K562 (cell line): ENCODE measurements around the gene ARL17B. TPM values are rescaled to one million over a fixed set of nuclear protein-coding genes. Genes with fewer than 3 reads are reported as not detected.
A peak's percentile ranks its signal among the peaks of the same experiment; 100 is the strongest.
"Not testable (repeated sequence)": the region's sequence is repeated elsewhere in the genome, so short reads cannot be mapped to it uniquely, and the experiment has no call there.

Experiments used
- ATAC-seq: fragments of 200-7000 bp; cut with Tn5 transposase; 3 replicates; pipeline ENCODE4 v1.9.1; 2020; ENCODE audit warnings: moderate library complexity
- BruUV-seq: library from RNA; stranded (reverse); fragments of 400-500 nt; replicated peaks from 2 replicates; lab custom pipeline; 2021; lab: Mats Ljungman, UMichigan
- CTCF ChIA-PET: fragments of 300-600 bp; formaldehyde crosslinking; extraction: SDS; loops from one replicate; lab custom pipeline; 2021; ENCODE audit warnings: low intra/inter-chr PET ratio; lab: Yijun Ruan, JAX
- POLR2A ChIA-PET: fragments of 300-600, 350-650 bp; sonication (Branson Sonifier 250); formaldehyde crosslinking; extraction: SDS; loops from one replicate; lab custom pipeline; 2021; ENCODE audit warnings: antibody characterized with exemption, inconsistent platforms; lab: Yijun Ruan, JAX
- DNase-seq, 4 experiments: peaks; one replicate each; pipeline versions ENCODE4 v3.0.0 to v3.0.0-alpha.2; 2011 to 2018; ENCODE audit warnings: low spot score in 3 of 4, mixed read lengths in 3 of 4; ENCODE audit errors: extremely low read depth in 1 of 4
- FAIRE-seq: peaks from 2 replicates; lab custom pipeline; 2011; peaks lifted over from hg19 to GRCh38; lab: Jason Lieb, UNC
- H2AFZ ChIP-seq: 2 replicates; pipeline ENCODE4 v1.6.0; 2011; ENCODE audit warnings: low read depth, low read length, control low read depth, inconsistent platforms
- H3K27ac ChIP-seq: fragments of 200-600 bp; 3 replicates; pipeline ENCODE4 v1.8.0; 2011; ENCODE audit warnings: low read depth, mild to moderate bottlenecking, control low read depth, inconsistent platforms, low read length, moderate library complexity, mixed read lengths; ENCODE audit errors: extremely low read depth
- H3K27me3 ChIP-seq, 2 experiments: fragments of 300-600 bp in 1 of 2; 2 replicates in 1 of 2; 3 replicates in 1 of 2; pipeline versions ENCODE4 v1.6.0 to v1.8.0; 2011; ENCODE audit warnings: inconsistent platforms in 2 of 2, low read length in 2 of 2, mild to moderate bottlenecking in 1 of 2, mixed read lengths in 1 of 2, moderate library complexity in 1 of 2; ENCODE audit not compliant: control insufficient read depth in 2 of 2, insufficient read depth in 2 of 2
- H3K36me3 ChIP-seq: fragments of 300-600 bp; 3 replicates; pipeline ENCODE4 v1.8.0; 2011; ENCODE audit warnings: mild to moderate bottlenecking, low read length, inconsistent platforms; ENCODE audit not compliant: control insufficient read depth, insufficient read depth
- H3K4me1 ChIP-seq, 2 experiments: fragments of 200-600 bp in 1 of 2; replicated peaks in 1 of 2; 2 replicates in 1 of 2; 3 replicates in 1 of 2; pipeline versions ENCODE4 v1.5.1 to v1.8.0; 2011; ENCODE audit warnings: inconsistent platforms in 2 of 2, low read length in 2 of 2, mild to moderate bottlenecking in 1 of 2, mixed read lengths in 1 of 2, moderate library complexity in 1 of 2; ENCODE audit not compliant: control insufficient read depth in 2 of 2, insufficient read depth in 2 of 2
- H3K4me2 ChIP-seq: 2 replicates; pipeline ENCODE4 v1.6.1; 2011; ENCODE audit warnings: low read length, control low read depth, inconsistent platforms, mixed read lengths; ENCODE audit not compliant: insufficient read depth
- H3K4me3 ChIP-seq: fragments of 200-600 bp; sonication (generic), shearing (Covaris generic); 2 replicates; pipeline ENCODE4 v1.5.1; 2016; ENCODE audit warnings: control low read depth, inconsistent platforms
- H3K79me2 ChIP-seq: fragments of 200-600 bp; 3 replicates; pipeline ENCODE4 v1.8.0; 2011; ENCODE audit warnings: low read length, inconsistent platforms; ENCODE audit not compliant: control insufficient read depth, insufficient read depth
- H3K9ac ChIP-seq, 2 experiments: 2 replicates each; pipeline versions ENCODE4 v1.6.0 to v1.6.1; 2011; ENCODE audit warnings: low read depth in 2 of 2, low read length in 2 of 2, control low read depth in 1 of 2, inconsistent platforms in 1 of 2, mild to moderate bottlenecking in 1 of 2, mixed read lengths in 1 of 2; ENCODE audit not compliant: insufficient read depth in 1 of 2
- H3K9me1 ChIP-seq: one replicate; pipeline ENCODE4 v1.6.0; 2011; ENCODE audit warnings: inconsistent platforms, mild to moderate bottlenecking, low read length, moderate library complexity; ENCODE audit not compliant: control insufficient read depth, insufficient read depth
- H3K9me3 ChIP-seq: replicated peaks from 2 replicates; pipeline ENCODE4 v1.5.1; 2011; ENCODE audit warnings: low read depth, low read length, inconsistent platforms; ENCODE audit not compliant: control insufficient read depth, insufficient read depth
- H4K20me1 ChIP-seq: replicated peaks from 2 replicates; pipeline ENCODE4 v1.6.1; 2011; ENCODE audit warnings: low read length, inconsistent platforms, mixed read lengths; ENCODE audit not compliant: control insufficient read depth, insufficient read depth
- CXXC5 ChIP-seq: fragments of 250-450 bp; sonication (Bioruptor Pico); IDR thresholded peaks from 2 replicates; pipeline ENCODE4 v1.8.0; 2022; ENCODE audit warnings: inconsistent platforms, mild to moderate bottlenecking, moderate library complexity
- GATAD2B ChIP-seq: fragments of 450-650 bp; IDR thresholded peaks from 2 replicates; pipeline ENCODE4 v1.6.1; 2017; ENCODE audit warnings: mild to moderate bottlenecking, borderline replicate concordance
- NONO ChIP-seq, 2 experiments: fragments of 200-400 bp in 1 of 2; fragments of 450-650 bp in 1 of 2; formaldehyde crosslinking in 1 of 2; IDR thresholded peaks; 2 replicates each; pipeline ENCODE4 v1.6.1; 2017; ENCODE audit warnings: low read depth in 2 of 2, mild to moderate bottlenecking in 2 of 2, moderate library complexity in 2 of 2, low read length in 1 of 2
- PHF8 ChIP-seq: fragments of 200-600 bp; sonication (generic); IDR thresholded peaks from 2 replicates; pipeline ENCODE4 v1.6.1; 2012; ENCODE audit warnings: mixed run types, mild to moderate bottlenecking, inconsistent platforms, low read length, moderate library complexity, borderline replicate concordance
- RBBP5 ChIP-seq: fragments of 200-600 bp; sonication (generic); IDR thresholded peaks from 2 replicates; pipeline ENCODE4 v1.6.1; 2012; ENCODE audit warnings: borderline replicate concordance, mild to moderate bottlenecking, low read length, control low read depth, inconsistent platforms; ENCODE audit not compliant: insufficient read depth, poor library complexity, severe bottlenecking
- SIN3B ChIP-seq: fragments of 450-650 bp; IDR thresholded peaks from 2 replicates; pipeline ENCODE4 v1.6.1; 2017; ENCODE audit warnings: low read depth, mild to moderate bottlenecking, moderate library complexity
- ZBTB7A ChIP-seq: IDR thresholded peaks from 2 replicates; pipeline ENCODE4 v1.6.1; 2011; ENCODE audit warnings: low read depth, mild to moderate bottlenecking, low read length, moderate library complexity, borderline replicate concordance; ENCODE audit not compliant: control insufficient read depth
- ZFX ChIP-seq: sonication (generic); formaldehyde crosslinking; IDR thresholded peaks from 2 replicates; pipeline ENCODE4 v1.8.0; 2022; ENCODE audit warnings: mild to moderate bottlenecking, missing genetic modification reagents, moderate library complexity
- WGBS: fragments of 100-300 bp; shearing (Covaris generic); methylation state at CpG from one replicate; pipeline ENCODE4 v1.1.6; 2016; ENCODE audit warnings: low coverage, mixed read lengths; ENCODE audit not compliant: insufficient coverage; ENCODE audit errors: missing lambda C conversion rate; 5-methylcytosine and 5-hydroxymethylcytosine counted together
- in situ Hi-C: fragments of 300-500 bp; cut with MboI; formaldehyde crosslinking; loops from 4 replicates; pipeline ENCODE4 v1.15.0; 2018; ENCODE audit warnings: inconsistent platforms, mixed read lengths
- intact Hi-C: fragments of 100-400 bp; cut with micrococcal nuclease; formaldehyde crosslinking; loops from 2 replicates; pipeline ENCODE4 v1.14.2; 2022
- polyA plus RNA-seq, 8 experiments: library from polyadenylated mRNA; depleted of rRNA in 4 of 8; stranded (reverse) in 5 of 8; unstranded in 3 of 8; fragments of >200 nt; fragmentation: Nextera tagmentation in 2 of 8; fragmentation: Illumina TruSeq in 1 of 8; extraction: Ambion mirVana in 2 of 8; extraction: Trizol in 1 of 8; gene quantifications; 2 replicates each; pipeline versions ENCODE4 v1.2.1 to v1.2.3, GENCODE V29; 2011 to 2014; ENCODE audit warnings: inconsistent platforms in 1 of 8, missing spikeins in 1 of 8
- small RNA-seq: library from RNA; depleted of rRNA; stranded (forward); fragments of <200 nt; gene quantifications from one replicate; pipeline ENCODE3, GENCODE V24; 2014
- total RNA-seq, 7 experiments: library from RNA; depleted of rRNA in 6 of 7; stranded (reverse); fragments of >200 nt in 6 of 7; fragmentation: Illumina TruSeq in 2 of 7; extraction: Trizol in 2 of 7; gene quantifications; 2 replicates each; pipeline versions ENCODE4 v1.2.1 to v1.2.3, GENCODE V29; 2011 to 2021; ENCODE audit warnings: low replicate concordance in 1 of 7
- TF ChIP-seq, protein P1 (sequence below): fragments of 450-650 bp; IDR thresholded peaks from 2 replicates; pipeline ENCODE4 v1.6.1; 2016

The ARL17B gene
- total and polyA plus RNA-seq, 9 of the 15 experiments (the other 6 are each of a cell fraction or from before 2014, with no cell fraction given) = 4.0 to 24.2 (median 8.4) TPM

DNA sequence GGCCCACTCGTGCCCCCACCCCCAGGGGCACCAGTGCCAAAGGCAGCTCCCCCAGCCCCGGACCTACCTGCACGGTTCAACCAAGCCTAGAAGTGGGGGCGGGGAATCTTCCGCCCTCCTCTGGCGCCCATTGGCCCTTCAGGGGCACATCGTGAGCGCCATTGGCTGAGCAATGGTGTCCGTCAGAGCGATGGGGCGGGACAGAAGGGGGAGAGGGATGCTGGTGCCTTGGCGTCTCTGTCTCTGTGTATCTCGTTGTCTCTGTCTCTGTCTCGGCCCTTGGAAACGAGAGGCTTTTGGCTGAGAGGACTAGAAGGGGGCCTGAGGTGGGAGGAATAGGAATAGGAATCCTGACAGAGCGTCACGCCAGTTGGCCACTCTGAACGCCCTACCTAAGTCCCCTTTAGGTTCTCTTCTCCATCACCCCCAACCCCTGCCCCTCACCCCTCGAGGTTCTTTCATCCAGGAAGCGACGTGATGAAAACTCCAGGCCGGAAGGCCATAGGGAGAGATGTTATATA lies 136.2 kb downstream of the ARL17B start (continued):
- TF ChIP-seq, protein P1, sequence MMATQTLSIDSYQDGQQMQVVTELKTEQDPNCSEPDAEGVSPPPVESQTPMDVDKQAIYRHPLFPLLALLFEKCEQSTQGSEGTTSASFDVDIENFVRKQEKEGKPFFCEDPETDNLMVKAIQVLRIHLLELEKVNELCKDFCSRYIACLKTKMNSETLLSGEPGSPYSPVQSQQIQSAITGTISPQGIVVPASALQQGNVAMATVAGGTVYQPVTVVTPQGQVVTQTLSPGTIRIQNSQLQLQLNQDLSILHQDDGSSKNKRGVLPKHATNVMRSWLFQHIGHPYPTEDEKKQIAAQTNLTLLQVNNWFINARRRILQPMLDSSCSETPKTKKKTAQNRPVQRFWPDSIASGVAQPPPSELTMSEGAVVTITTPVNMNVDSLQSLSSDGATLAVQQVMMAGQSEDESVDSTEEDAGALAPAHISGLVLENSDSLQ = peak; percentile 99

- H3K4me1 ChIP-seq, H4K20me1 ChIP-seq, H3K79me2 ChIP-seq, CTCF ChIA-PET, H3K27me3 ChIP-seq, H3K9me1 ChIP-seq, intact Hi-C loops, FAIRE-seq, in situ Hi-C loops, H3K36me3 ChIP-seq, BruUV-seq, H3K9me3 ChIP-seq, POLR2A ChIA-PET: not testable (repeated sequence)
- Histone ChIP-seq H3K27ac (peak overlapping the region; percentile 49; the same call in 1 of the 3 replicates), H3K9ac (peak overlapping the region in 1 of 2 experiments; percentile 87; a peak in 3 of 4 replicates), H3K4me3 (peak overlapping the region; percentile 62), H3K4me2 (peak overlapping the region; percentile 59; the same call in 1 of the 2 replicates), H2AFZ (peak overlapping the region; percentile 56; the same call in 1 of the 2 replicates)
- 0% methylated on average over 8 of the region's 54 CpGs for WGBS
- TF ChIP-seq RBBP5 = peak; percentile 36
- peak; percentile 24; the same call in 1 of the 2 replicates for TF ChIP-seq ZFX
- TF ChIP-seq PHF8 = peak; percentile 14; the same call in 1 of the 2 replicates
- TF ChIP-seq ZBTB7A = peak; percentile 58; the same call in 1 of the 2 replicates
- peak in 1 of 2 experiments; percentile 51; a peak in 1 of 4 replicates for TF ChIP-seq NONO (IDR thresholded peaks at IDR 0.05; ENCODE audit: low read depth in 2 of 2, low read length in 1 of 2)
- peak; percentile 57; the same call in 1 of the 2 replicates for TF ChIP-seq GATAD2B
- peak; percentile 34; the same call in 1 of the 2 replicates for TF ChIP-seq SIN3B
- TF ChIP-seq CXXC5 = 0 out of 2 replicates have a peak, but pooled peaks have one; percentile 15
- ATAC-seq = peak; percentile 70
- DNase-seq = peak in 2 of 4 experiments; percentile 53 to 56
Measured at GRCh38 chr17:46224864-46225263, 136.7 kb downstream of the ARL17B start.

Small RNA genes lying within 50 kb of the gene (small RNA-seq; reads per million reads assigned to genes)
- not detected for gene RN7SL656P

Other genes starting within 250 kb of the ARL17B start
- gene KANSL1, start 168.3 kb downstream of the ARL17B start, total RNA-seq (2014; rRNA removed) = 30.5 and 34.6 TPM in 2 replicates
- 44.4 and 53.2 TPM in 2 replicates for gene KANSL1, start 168.3 kb downstream of the ARL17B start, total RNA-seq (2014; rRNA removed; fragmentation: Illumina TruSeq; extraction: Trizol)
- 43.8 and 44.0 TPM in 2 replicates for gene KANSL1, start 168.3 kb downstream of the ARL17B start, total RNA-seq (2015; rRNA removed; fragmentation: Illumina TruSeq; extraction: Trizol)
- gene KANSL1, start 168.3 kb downstream of the ARL17B start, total RNA-seq (2021) = 49.3 and 55.4 TPM in 2 replicates
- gene KANSL1, start 168.3 kb downstream of the ARL17B start, polyA plus RNA-seq (2011; rRNA removed) = 22.4 and 25.8 TPM in 2 replicates
- gene KANSL1, start 168.3 kb downstream of the ARL17B start, polyA plus RNA-seq (2014; fragmentation: Illumina TruSeq; extraction: Trizol) = 22.9 and 25.5 TPM in 2 replicates
- 1 to 10 TPM; 3.6 to 6.9 TPM for gene KANSL1, start 168.3 kb downstream of the ARL17B start, polyA plus RNA-seq (2014; fragmentation: Nextera tagmentation; extraction: Ambion mirVana)
- 22.0 and 31.8 TPM in 2 replicates for gene KANSL1, start 168.3 kb downstream of the ARL17B start, polyA plus RNA-seq (2014; rRNA removed)
- 0.23 and 2.0 TPM in 2 replicates for gene LRRC37A, start 66.6 kb downstream of the ARL17B start, total RNA-seq (2014; rRNA removed)
- gene LRRC37A, start 66.6 kb downstream of the ARL17B start, total RNA-seq (2014; rRNA removed; fragmentation: Illumina TruSeq; extraction: Trizol) = 2.0 and 2.5 TPM in 2 replicates
- gene LRRC37A, start 66.6 kb downstream of the ARL17B start, total RNA-seq (2015; rRNA removed; fragmentation: Illumina TruSeq; extraction: Trizol) = 1.9 and 2.3 TPM in 2 replicates
- gene LRRC37A, start 66.6 kb downstream of the ARL17B start, total RNA-seq (2021) = 1.1 and 1.3 TPM in 2 replicates
- 2.5 and 3.1 TPM in 2 replicates for gene LRRC37A, start 66.6 kb downstream of the ARL17B start, polyA plus RNA-seq (2011; rRNA removed)
- 1.6 and 2.1 TPM in 2 replicates for gene LRRC37A, start 66.6 kb downstream of the ARL17B start, polyA plus RNA-seq (2014; fragmentation: Illumina TruSeq; extraction: Trizol)
- under 1 TPM; 0.14 to 0.41 TPM for gene LRRC37A, start 66.6 kb downstream of the ARL17B start, polyA plus RNA-seq (2014; fragmentation: Nextera tagmentation; extraction: Ambion mirVana)
- gene LRRC37A, start 66.6 kb downstream of the ARL17B start, polyA plus RNA-seq (2014; rRNA removed) = 1.8 and 2.8 TPM in 2 replicates
- 4.1 TPM in 2 replicates for gene LRRC37A2, start 150.7 kb upstream of the ARL17B start, total RNA-seq (2014; rRNA removed)
- gene LRRC37A2, start 150.7 kb upstream of the ARL17B start, total RNA-seq (2014; rRNA removed; fragmentation: Illumina TruSeq; extraction: Trizol) = 4.3 and 4.5 TPM in 2 replicates
- 5.3 and 5.7 TPM in 2 replicates for gene LRRC37A2, start 150.7 kb upstream of the ARL17B start, total RNA-seq (2015; rRNA removed; fragmentation: Illumina TruSeq; extraction: Trizol)
- 4.4 and 4.7 TPM in 2 replicates for gene LRRC37A2, start 150.7 kb upstream of the ARL17B start, total RNA-seq (2021)
- 6.3 and 6.6 TPM in 2 replicates for gene LRRC37A2, start 150.7 kb upstream of the ARL17B start, polyA plus RNA-seq (2011; rRNA removed)
- 4.8 and 6.3 TPM in 2 replicates for gene LRRC37A2, start 150.7 kb upstream of the ARL17B start, polyA plus RNA-seq (2014; fragmentation: Illumina TruSeq; extraction: Trizol)
- gene LRRC37A2, start 150.7 kb upstream of the ARL17B start, polyA plus RNA-seq (2014; fragmentation: Nextera tagmentation; extraction: Ambion mirVana) = 1 to 10 TPM; 2.9 to 3.2 TPM
- gene LRRC37A2, start 150.7 kb upstream of the ARL17B start, polyA plus RNA-seq (2014; rRNA removed) = 3.4 and 5.6 TPM in 2 replicates
- gene ARL17A, start 217.9 kb upstream of the ARL17B start, total RNA-seq (2014; rRNA removed) = 4.7 and 6.8 TPM in 2 replicates
- gene ARL17A, start 217.9 kb upstream of the ARL17B start, total RNA-seq (2014; rRNA removed; fragmentation: Illumina TruSeq; extraction: Trizol) = 13.5 and 14.0 TPM in 2 replicates
- 11.4 and 11.5 TPM in 2 replicates for gene ARL17A, start 217.9 kb upstream of the ARL17B start, total RNA-seq (2015; rRNA removed; fragmentation: Illumina TruSeq; extraction: Trizol)
- 13.3 and 15.2 TPM in 2 replicates for gene ARL17A, start 217.9 kb upstream of the ARL17B start, total RNA-seq (2021)
- gene ARL17A, start 217.9 kb upstream of the ARL17B start, polyA plus RNA-seq (2011; rRNA removed) = 24.8 and 39.3 TPM in 2 replicates
- 16.0 and 19.0 TPM in 2 replicates for gene ARL17A, start 217.9 kb upstream of the ARL17B start, polyA plus RNA-seq (2014; fragmentation: Illumina TruSeq; extraction: Trizol)
- 1 to 10 TPM; 5.2 to 6.5 TPM for gene ARL17A, start 217.9 kb upstream of the ARL17B start, polyA plus RNA-seq (2014; fragmentation: Nextera tagmentation; extraction: Ambion mirVana)
- gene ARL17A, start 217.9 kb upstream of the ARL17B start, polyA plus RNA-seq (2014; rRNA removed) = 19.7 and 23.7 TPM in 2 replicates
- gene NSF, start 228.9 kb upstream of the ARL17B start, total RNA-seq (2014; rRNA removed) = 16.7 and 23.1 TPM in 2 replicates
- 36.7 and 39.0 TPM in 2 replicates for gene NSF, start 228.9 kb upstream of the ARL17B start, total RNA-seq (2014; rRNA removed; fragmentation: Illumina TruSeq; extraction: Trizol)
- 33.0 and 37.1 TPM in 2 replicates for gene NSF, start 228.9 kb upstream of the ARL17B start, total RNA-seq (2015; rRNA removed; fragmentation: Illumina TruSeq; extraction: Trizol)
- gene NSF, start 228.9 kb upstream of the ARL17B start, total RNA-seq (2021) = 34.1 and 34.9 TPM in 2 replicates
- gene NSF, start 228.9 kb upstream of the ARL17B start, polyA plus RNA-seq (2011; rRNA removed) = 33.6 and 39.8 TPM in 2 replicates
- 32.5 and 36.9 TPM in 2 replicates for gene NSF, start 228.9 kb upstream of the ARL17B start, polyA plus RNA-seq (2014; fragmentation: Illumina TruSeq; extraction: Trizol)
- gene NSF, start 228.9 kb upstream of the ARL17B start, polyA plus RNA-seq (2014; fragmentation: Nextera tagmentation; extraction: Ambion mirVana) = 10 to 100 TPM; 17.0 to 37.3 TPM
- 17.4 and 20.5 TPM in 2 replicates for gene NSF, start 228.9 kb upstream of the ARL17B start, polyA plus RNA-seq (2014; rRNA removed)